Hematopoietic multipotent progenitor cell treated with erythropoietin and hydrocortisone succinate and interleukin-3 and kit ligand, for 15 days (in vitro differentiated cells): ENCODE measurements around the gene ZNF236.

ENCODE experiments used
- DNase-seq: peaks from one replicate; pipeline ENCODE4 v3.0.0-alpha.2; 2015; ENCODE audit warnings: low spot score

ZNF236 gene

DNA sequence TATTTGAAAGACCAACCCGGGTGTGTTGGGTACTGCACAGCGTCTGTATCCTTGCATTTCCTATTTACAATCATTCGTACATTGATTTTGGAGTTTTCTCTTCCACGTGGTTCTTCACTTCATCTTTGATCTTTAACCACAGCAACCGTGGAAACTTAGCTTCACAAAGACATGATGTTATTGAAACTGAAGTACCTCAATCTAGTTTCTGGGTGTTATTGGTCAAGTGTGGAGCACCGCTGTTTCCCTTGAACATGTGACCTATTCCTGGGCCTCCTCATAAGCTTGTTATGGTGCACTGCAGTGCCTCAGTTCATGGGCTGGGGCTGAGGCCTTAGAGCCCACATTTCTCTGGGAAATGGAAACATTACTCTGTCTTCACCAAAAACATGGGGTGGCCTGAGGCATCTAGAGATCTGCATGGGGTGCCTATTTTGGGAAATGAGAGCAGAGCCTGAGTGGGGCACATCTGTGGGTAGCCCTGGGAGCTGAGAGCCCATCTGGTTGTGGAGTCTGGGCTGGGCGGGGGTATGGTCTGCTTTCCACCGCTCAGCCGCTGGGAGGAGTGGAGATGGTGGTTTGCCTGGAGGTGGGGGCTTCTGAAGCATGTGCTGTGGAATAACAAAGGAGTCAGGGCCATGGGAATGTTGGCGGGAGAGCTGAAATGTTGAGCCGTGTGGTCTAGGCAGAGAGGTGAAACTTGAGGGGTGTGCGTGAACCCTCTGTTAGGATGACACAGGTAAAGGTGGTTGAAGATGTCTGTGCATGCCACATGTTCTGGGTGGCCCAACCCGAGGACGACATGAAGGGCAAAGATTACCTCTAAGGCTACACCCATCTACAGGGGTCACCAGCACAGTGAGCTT is 37.4 kb downstream of the ZNF236 start:
- DNase-seq, result no peak

DNA sequence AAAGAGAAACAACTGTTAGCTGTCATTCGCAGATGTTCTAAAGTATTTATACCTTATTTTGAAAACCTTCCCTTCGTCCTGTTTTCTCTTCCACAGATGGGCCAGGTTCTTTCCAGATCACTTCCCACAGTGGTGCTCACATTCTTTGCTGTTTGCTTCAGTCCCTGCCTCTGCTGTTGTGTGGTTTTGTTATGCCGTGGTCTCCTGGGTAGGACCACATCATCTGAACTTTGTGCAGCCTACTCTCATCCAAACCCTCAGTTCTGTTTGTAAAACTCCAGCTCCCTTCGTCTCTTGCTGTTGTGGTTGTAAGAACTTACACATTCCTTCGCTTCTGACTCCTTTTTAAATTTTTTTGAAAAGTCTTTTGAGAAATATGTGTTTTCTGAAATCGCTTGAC is 38.1 kb downstream of the ZNF236 start:
- no peak for DNase-seq

DNA sequence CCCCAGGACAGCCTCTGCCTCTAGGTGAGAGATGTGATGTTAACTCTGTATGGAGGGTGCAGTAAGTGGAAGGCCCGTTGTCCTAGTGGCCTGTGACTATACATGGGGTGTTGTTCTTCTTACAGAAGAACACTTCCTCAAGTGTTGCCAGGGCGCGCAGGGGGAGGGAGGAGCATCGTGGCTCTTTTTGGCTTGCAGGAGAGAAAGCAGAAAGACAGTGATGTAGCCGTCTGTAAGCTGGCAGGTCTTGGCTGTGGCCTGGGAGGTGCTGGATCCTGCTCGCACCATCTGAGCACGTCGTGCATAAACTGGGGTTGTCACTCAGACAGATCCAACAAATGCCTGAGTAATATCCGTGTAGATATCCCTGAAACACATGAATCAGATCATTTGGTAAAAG is 44.3 kb downstream of the ZNF236 start:
- no peak for DNase-seq

DNA sequence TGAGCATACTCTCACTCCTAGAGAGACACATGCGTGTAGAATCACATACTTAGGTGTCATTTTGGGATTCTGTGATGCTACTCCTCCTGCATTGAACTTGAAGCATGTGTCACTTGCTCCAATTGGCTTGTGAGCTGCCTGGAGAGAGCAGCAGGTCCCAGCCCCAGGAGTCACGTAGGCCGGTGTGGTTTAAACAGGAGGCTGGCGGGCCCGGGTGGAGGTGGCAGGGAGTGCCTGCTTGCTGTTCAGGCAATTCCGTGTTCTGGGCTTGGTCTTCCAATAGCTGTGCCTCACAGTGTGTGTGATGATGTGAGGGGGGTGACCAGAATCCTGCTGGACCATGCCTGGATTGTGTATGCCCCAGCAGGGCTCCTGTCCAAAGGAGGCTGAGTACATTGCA is 51.0 kb downstream of the ZNF236 start:
- DNase-seq, result no peak

DNA sequence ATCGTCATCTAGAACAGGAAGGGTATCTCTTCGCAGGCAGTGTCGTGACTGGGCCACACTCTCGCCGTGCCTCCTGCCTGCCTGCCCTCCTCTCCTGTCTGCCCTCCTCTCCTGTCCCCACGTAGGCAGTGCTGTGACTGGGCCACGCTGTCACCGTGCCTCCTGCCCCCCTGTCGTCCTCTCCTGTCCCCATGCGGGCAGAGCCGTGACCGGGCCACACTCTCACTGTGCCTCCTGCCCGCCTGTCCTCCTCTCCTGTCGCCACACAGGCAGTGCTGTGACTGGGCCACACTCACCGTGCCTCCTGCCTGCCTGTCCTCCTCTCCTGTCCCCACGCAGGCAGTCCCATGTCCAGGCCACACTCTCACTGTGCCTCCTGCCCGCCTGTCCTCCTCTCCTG is 51.4 kb downstream of the ZNF236 start:
- DNase-seq, result no peak

DNA sequence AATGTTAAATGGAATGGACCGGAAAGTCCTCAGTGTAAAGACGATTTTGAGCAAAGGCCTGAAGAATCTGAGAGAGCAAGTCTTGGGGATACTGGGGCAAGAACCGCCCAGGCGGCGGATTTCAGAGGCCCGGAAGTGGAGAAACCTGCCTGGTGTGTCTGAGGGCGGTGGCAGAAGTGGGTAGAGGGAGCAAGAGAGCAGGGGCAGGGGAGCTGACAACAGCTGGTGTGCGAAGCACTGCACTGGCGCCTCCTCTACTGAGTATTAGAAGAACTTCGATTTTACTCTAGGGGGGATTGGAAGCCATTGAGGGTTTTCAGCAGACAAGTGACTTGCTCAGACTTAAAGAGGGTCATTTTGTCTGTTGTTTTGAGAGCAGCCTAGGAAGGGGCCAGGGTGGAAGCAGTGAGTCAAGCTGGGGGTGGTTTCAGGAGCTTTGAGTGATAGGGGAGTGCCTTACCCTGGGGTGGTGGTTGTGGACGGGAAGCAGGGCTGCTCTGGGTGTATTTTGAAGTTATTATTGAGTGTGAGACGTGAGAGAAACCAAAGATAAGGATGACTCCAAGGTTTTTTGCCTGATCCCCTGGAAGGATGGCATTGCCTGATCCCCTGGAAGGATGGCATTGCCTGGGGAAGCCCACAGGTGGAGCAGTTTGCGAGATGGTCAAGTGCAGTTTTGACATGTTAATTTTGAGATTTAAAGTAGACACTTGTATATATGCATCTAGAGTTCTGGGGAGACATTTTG is 52.5 kb downstream of the ZNF236 start:
- DNase-seq, result no peak

DNA sequence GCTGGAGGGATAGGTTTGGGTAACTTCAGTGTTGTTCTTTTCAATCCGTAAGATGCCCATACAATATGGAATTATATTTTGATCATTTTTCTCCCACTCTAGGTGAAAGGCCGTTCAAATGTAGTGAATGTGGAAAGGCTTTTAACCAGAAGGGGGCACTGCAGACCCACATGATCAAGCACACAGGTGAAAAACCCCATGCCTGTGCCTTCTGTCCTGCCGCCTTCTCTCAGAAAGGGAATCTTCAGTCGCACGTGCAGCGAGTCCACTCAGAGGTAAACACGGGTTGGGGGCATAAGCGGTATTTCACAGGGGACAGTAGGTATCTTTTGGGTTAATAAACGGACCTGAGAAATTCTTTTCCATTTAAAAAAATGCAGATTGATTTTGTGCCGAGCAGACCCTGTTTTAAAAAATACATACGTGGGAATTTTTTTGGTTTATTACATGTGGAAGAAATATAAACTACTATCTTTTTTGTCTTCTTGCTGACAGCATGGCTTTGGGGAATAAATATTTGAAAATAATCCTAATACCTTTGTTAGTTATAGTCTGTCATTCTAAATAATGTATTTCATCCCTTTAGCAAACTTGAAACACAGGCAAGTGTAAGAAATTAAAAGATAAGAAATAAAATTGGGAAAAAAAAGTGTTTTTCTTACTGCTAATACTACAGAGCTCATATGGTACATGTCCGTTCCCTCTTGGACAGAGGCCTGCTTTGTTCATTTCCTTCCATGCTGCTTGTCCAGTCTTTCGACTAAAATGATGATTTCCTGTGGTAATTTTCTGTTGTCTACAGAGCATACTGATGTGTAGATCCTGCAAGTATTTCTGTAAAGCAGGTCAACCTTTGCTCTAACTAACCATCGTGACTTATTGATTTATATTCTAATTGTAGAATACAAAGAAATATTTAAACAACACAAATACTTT is 53.3 kb downstream of the ZNF236 start:
- peak; percentile 64 for DNase-seq

DNA sequence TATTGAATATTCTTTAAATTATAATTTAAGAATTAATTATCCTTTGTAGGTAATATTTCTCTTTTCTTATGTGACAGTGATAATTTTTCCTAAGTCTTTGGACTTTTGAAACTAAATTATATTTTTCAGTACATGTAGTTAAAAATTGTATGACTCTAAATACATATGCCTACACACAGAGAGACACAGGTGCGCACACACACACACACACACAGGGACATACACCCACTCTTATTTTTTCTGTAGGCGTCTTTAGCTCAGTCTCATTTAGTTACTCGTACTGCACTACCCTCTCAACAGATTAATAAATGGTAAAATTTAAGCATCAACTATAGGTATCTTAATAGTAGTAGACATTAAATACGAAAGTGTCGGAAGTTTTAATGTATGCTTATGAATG is 56.1 kb downstream of the ZNF236 start:
- DNase-seq, result no peak

DNA sequence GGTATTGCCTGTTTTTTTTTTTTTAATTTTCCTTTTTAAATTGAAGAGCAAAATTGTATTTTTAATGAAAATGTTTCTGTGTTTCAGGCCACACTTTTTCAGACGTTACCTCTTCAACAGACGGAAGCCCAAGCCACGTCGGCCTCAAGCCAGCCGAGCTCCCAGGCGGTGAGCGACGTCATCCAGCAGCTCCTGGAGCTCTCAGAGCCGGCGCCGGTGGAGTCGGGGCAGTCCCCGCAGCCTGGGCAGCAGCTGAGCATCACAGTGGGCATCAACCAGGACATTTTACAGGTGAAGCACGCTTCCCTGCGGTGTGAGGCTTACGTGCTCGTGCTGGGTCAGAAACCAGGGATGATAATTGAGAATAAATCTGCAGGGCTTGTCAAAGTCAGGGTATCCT is 57.7 kb downstream of the ZNF236 start:
- DNase-seq, result no peak

DNA sequence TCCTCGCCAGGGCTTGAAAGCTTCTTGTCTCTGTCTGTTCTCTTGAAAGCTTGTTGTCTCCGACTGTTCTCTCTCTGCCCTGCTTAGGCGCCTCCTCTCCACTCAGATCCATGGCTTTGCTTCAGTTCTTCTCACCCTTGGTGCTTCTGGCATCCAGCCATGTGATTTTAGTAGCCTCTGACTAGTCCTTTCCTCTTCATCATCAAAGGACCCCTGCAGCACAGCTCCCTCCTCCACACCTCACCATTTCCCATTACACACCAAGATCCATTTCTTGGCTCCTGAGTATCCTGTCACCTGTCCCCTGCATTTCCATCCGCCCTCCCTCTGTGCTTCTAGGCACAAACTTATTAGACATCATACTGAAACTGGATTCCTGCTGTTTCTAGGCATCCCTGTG is 59.4 kb downstream of the ZNF236 start:
- DNase-seq, result no peak

DNA sequence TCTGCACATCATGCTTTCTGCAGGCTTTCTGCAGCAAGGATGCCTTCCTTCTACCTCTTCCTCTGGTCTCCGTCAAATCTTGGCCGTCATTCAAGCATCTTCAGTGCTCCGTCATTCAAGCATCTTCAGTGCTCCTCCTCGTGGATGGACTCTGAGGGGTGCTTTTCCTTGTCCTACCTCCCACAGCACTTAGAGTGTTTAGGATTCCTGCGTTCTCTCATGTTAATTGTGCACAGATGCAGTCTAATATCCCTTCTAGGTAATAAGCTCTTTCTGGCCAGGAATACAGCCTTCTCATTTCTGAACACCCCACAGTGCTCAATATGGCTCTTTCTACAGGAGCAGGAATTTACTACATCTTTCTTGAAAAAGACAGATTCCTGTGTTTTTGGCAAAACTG is 59.8 kb downstream of the ZNF236 start:
- no peak for DNase-seq

DNA sequence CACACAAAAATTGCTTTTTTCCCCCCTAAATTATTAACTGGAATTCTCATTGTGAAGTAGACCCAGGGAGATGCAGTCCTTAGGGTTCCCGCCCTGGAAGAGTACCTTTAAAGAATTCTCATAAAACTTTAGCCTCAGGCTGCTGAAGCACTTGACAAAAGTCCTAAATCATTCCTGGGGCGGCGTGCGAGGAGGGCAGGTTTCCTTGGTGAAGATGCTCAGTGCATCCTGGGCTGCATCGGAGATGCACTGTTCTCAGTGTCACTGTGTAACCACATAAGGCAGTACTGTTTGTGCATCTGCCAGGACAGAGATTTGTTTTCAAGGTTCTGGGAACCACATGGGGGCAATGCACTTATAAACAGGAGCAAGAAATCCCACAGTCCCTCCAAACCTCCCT is 62.6 kb downstream of the ZNF236 start:
- DNase-seq, result no peak

DNA sequence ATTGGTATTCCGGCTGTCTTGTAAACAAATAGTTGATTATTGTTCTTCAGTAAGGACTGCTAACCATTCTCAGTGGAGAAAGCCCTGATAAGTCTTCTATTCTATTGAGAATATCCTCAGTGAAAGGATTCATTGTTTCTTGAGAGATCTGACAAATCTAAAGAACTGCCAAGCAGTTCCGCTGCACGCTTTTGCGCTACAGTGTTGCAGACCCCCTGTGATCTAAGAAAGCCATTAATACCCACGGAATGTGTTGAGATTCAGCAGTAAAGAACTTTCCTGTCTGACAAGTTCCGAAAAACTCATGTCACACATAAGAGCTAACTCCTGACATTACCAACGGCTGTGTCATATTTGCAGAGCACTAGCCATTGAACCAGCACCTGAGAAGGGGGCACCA is 63.8 kb downstream of the ZNF236 start:
- DNase-seq, result no peak

DNA sequence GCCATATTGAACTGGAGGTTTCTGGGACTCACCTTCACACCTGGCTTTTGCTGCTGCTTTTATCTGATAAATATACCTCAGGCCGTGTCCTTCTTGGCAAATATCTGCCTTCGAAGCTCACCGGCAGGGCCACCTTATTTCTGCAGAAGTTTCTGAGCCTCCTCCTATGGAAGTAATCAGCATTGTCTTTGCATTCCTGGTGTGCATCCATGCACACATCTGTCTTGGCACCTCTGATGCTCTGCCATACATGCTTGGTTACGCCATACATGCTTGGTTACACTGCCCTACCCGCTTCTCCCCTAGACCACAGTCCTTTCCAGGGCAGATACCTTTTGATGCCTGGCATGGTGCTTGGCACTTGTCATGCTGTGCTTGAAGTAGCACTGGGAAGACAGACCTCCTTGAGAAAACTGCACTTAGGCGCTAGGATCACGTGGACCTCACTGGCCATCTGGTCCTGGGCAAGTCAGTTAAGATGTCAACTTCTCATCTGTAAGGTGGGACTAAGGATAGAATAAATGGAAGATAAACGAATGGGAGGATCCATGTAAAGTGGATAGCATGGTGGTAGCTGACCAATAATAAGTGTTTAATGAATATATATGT is 66.8 kb downstream of the ZNF236 start:
- DNase-seq, result no peak

DNA sequence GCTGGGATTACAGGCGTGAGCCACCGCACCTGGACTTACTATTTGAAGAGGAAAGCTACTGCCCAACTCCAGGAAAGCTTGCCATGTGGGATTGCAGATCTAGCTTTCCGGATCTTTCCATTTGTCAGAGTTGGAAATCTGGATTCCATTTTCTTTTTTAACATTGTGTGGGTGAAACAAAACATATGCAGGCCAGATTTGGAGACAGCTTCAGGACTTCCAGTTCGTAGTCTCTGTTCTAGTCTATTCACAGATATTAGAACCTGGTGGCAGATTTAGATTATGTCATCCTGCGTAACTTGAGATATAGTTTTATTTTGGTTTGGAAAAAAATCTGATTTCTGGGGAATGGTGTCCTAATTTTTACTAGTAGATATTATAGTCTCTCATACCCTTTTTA is 70.5 kb downstream of the ZNF236 start:
- DNase-seq, result no peak

DNA sequence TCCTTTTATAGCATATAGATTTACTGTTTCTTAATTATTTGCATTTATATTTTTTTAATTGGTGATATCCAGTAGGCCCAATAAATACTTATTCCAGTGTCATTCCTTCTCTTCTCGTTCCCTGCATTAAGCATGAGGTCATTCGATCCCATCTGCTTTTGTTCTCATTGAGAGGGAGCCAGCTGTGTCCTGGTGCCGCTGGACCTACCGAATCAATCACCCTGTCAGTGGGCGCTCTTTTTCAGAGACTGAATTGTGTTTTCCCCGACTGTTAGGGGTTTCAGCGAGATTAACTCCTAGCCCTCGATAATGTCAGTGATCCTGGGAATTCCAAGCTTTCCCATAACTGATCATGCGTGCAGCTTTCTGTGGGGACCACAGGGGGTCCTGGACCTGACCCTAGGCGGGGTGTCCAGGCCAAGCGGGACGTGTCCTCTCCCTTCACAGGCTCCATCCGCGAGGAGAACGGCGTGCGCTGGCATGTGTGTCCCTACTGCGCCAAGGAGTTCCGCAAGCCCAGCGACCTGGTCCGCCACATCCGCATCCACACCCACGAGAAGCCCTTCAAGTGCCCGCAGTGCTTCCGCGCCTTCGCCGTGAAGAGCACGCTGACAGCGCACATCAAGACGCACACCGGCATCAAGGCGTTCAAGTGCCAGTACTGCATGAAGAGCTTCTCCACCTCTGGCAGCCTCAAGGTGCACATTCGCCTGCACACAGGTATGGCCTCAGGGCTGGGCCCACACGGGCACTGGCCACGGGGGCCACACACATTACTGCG is 72.4 kb downstream of the ZNF236 start:
- no peak for DNase-seq

DNA sequence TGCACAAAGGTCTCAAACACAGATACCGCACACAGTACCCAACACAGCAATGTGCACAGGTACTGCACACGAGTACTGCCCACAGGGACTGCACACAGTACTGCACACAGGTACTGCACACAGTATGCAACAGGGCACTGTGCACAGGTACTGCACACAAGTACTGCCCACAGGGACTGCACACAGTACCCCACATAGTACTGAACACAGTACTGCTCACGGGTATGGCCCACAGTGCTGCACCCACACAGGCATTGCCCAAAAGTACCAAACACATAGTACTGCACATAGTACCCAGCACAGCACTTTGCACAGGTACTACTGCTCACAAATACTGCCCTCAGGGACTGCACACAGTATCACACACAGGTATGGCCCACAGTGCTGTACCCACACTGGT is 73.1 kb downstream of the ZNF236 start:
- no peak for DNase-seq

DNA sequence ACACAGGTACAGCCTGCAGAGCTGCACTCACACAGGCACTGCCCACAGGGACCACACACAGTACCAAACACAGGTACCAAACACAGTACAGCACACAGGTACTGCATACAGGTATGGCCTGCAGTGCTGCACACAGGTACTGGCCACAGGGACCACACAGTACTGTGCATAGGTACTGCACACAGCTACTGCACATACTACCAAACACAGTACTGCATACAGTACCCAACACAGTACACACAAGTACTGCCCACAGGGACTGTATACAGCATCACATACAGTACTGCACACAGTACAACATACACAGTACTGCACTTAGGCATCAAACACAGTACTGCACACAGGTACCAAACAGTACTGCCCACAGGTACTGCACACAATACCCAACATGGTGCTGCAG is 74.3 kb downstream of the ZNF236 start:
- DNase-seq, result no peak

DNA sequence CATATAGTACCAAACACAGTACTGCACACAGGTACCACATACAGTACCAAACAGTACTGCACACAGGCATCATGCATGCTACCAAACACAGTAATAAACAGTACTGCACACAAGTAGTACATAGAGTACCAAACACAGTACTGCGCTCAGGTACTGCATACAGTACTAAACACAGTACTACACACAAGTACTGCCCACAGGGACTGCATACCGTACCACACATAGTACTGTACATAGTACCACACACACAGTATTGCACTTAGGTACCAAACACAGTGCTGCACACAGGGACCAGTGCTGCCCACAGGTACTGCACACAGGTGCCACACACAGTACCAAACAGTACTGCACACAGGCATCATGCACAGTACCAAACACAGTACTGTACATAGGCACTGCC is 74.9 kb downstream of the ZNF236 start:
- no peak for DNase-seq

DNA sequence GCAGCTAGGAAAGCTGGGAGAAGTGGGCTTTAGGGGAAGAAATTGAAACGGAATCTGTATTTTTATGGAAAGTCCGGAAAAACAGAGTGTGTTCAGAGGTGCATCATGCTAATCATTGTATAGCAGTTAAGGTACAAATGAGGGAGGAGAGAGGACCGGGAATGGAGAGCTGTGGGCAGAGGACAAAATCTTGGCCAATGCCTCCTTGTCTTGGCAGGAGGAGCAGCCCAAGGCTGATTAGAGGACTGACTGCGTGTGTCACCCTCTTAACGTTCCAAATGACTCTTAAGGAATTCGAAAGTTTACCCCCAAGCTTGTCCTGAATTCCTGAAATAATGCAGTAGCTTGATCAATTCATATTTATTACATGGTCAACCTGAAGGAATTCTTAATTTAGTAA is 81.0 kb downstream of the ZNF236 start:
- no peak for DNase-seq

DNA sequence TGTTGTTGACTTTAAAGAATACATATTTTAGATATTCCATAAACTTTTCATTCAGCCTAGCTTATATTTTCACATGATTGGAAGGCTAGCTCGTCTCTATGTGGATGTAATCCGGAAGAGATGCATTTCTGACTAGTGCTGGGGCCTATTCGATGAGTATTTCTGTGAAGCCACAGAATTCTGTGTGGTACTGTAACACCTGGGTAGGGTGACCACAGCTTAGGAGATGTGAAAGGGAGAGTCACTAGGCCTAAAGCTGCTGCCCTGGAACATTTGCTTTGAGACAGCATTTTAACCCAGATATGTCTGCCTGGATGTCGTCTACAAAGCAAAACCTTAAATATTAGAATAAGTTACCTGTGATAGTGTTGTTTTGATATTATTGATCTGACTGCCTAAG is 83.5 kb downstream of the ZNF236 start:
- no peak for DNase-seq
